AG09309 (cell line): Measurements from ENCODE around the gene ZNF438.

ENCODE experiments used
- DNase-seq: peaks from one replicate; pipeline ENCODE4 v3.0.0-alpha.2; 2010; ENCODE audit warnings: low read depth
- H3K4me3 ChIP-seq: 2 replicates; pipeline ENCODE4 v1.5.1; 2011; ENCODE audit warnings: mild to moderate bottlenecking, low read depth, low read length, moderate library complexity; ENCODE audit not compliant: control insufficient read depth
- CTCF ChIP-seq: IDR thresholded peaks from 2 replicates; pipeline ENCODE4 v1.5.1; 2011; ENCODE audit warnings: mild to moderate bottlenecking, low read depth, low read length, inconsistent platforms; ENCODE audit not compliant: insufficient read depth, control insufficient read depth; ENCODE audit errors: missing control alignments

ZNF438 gene

DNA sequence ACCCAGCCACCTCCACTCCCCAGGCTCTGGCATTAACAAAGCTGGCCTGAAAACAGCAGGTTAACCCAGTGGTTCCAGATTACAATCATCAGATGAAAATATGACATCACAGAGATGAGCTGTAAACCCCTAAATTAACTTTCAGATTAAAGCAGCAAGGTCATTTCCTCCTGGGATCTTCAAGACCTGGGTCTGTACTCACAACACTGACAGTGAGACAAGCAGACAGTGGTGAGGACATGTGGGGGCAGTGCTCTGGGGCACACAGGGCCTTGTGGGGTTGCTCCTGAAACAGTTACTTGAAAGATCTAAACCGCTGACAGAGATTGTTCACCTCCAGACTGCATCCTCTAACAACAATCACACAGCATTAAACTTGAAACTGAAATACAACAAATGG lies 134.1 kb downstream of the ZNF438 start:
- TF ChIP-seq CTCF, result no peak
- no peak for DNase-seq
- H3K4me3 ChIP-seq, result no peak overlapping the region

- TF ChIP-seq CTCF, result no peak
- H3K4me3 ChIP-seq, result no peak overlapping the region
- DNase-seq, result no peak
Measured at GRCh38 chr10:30897048-30897447, 134.6 kb downstream of the ZNF438 start.

DNA sequence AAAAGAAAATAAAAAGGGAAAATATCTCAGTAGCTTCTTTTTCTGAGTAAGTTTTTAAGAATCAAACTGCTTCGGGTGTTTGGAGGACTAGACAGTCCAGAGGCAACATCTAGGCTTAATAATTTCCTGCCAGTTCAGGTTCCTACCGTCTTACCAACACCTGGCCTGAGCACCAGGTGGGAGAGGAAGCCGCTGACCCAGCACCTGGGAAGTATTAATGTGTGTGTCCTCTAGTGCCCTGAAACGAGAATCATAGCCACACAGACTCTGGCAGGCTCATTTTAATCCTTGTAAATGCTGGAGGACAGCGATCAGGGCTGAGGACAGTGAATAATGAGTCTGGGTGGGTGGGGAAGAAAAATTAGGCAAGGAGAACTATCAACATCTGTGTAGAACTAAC lies 137.4 kb downstream of the ZNF438 start:
- no peak for DNase-seq
- no peak overlapping the region for H3K4me3 ChIP-seq
- TF ChIP-seq CTCF, result no peak

- TF ChIP-seq CTCF, result no peak
- no peak overlapping the region for H3K4me3 ChIP-seq
- no peak for DNase-seq
Measured at GRCh38 chr10:30893208-30893607, 138.5 kb downstream of the ZNF438 start.

GRCh38 chr10:30887839-30888238 lies 143.8 kb downstream of the ZNF438 start:
- no peak for TF ChIP-seq CTCF
- H3K4me3 ChIP-seq, result no peak overlapping the region
- DNase-seq, result no peak

DNA sequence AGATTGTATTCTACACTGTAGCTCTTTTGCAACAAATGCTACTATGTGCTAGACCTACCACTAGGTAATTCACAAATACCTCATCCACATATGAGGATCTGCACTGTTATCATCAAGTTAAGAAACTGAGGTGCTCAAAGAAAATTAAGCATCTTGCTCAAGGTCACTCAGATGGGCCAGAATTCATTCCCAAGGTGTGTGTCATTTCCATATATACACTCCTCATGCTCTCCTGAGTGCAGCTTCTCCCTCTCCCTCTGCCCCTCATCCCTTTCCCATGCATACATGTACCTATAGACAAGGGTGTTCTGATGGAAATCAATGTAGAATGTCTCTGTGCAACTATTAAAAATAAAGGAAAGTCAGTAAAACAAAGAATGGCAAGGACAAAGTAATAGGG lies 146.2 kb downstream of the ZNF438 start:
- TF ChIP-seq CTCF, result no peak
- H3K4me3 ChIP-seq, result no peak overlapping the region
- DNase-seq, result no peak

- TF ChIP-seq CTCF, result no peak
- no peak overlapping the region for H3K4me3 ChIP-seq
- no peak for DNase-seq
Measured at GRCh38 chr10:30883751-30884150, 147.9 kb downstream of the ZNF438 start.
